ENCODE results near the gene ABCC4.

The ABCC4 gene

DNA sequence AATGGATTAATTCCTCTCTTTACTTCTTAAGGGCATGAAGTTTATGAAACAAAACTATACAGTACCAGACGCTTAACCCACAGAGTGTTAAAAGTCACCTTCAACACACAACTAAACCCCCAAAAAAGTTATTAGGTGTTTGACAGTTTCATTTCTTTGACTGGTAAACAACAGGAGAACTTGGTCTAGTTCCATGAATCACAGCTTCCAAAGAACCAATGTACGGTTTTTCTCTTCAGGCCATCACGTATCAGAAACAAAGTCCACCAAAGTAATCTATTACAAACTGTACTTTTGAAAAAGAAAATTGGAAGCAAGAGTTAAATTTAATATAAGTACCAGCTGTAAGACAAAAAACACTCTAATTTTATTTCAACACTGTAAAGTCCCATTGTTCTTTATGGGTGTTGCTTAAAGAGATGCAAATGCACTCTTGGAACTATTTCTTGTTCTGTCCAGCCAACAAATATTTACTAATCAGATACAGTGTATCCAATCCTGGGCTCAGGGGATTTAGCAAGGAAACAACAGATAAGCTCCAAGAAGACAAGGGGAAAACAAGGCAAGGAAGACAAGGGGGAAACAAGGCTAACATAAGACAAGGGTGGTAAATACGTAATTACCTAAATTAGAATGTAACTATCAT lies 149.2 kb downstream of the ABCC4 start:
- no peak for DNase-seq (ENCODE audit: low read depth)
- H3K9me3 ChIP-seq (ENCODE audit: control insufficient read depth, low read length), result no peaks in the 10 kb centered on the region

DNA sequence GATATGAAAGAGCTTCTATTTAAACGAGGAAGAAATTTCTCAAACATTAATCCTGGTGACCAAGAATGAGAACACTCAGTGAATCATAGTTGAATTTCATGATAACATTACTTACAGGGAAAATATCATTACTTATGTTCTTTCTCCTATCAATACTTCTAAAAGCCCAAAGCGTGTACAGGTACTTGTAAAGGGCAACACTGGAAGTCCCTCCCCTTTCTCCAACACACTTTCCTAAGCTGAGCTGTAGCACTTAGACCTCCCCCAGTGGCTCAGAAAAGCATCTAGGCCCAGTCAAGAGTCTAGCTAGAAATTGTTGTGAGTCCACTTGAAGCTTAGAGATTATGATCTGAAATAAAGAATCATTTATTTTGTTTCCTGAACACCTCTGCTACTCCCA lies 150.7 kb downstream of the ABCC4 start:
- H3K4me1 ChIP-seq (ENCODE audit: control insufficient read depth, insufficient read depth, low read length), result peaks cover 19% of the 10 kb centered on the region
- DNase-seq (ENCODE audit: low read depth), result no peak
- H3K9ac ChIP-seq (ENCODE audit: low read length), result no peak overlapping the region
- no peaks in the 10 kb centered on the region for H3K27me3 ChIP-seq (replicated peaks; ENCODE audit: control insufficient read depth, insufficient read depth, low read length)
- no peaks in the 10 kb centered on the region for H3K36me3 ChIP-seq (ENCODE audit: control insufficient read depth, insufficient read depth, low read length, severe bottlenecking)
- H3K9me3 ChIP-seq (ENCODE audit: control insufficient read depth, low read length), result no peaks in the 10 kb centered on the region
- H3K4me3 ChIP-seq (ENCODE audit: low read length), result no peak overlapping the region

More for the DNA sequence above, 149.2 kb downstream of the ABCC4 start:
- no peaks in the 10 kb centered on the region for H3K36me3 ChIP-seq (ENCODE audit: control insufficient read depth, insufficient read depth, low read length, severe bottlenecking)
- H3K4me1 ChIP-seq (ENCODE audit: control insufficient read depth, insufficient read depth, low read length), result peaks cover 15% of the 10 kb centered on the region
- H3K4me3 ChIP-seq (ENCODE audit: low read length), result no peak overlapping the region
- no peaks in the 10 kb centered on the region for H3K27me3 ChIP-seq (replicated peaks; ENCODE audit: control insufficient read depth, insufficient read depth, low read length)
- no peak overlapping the region for H3K9ac ChIP-seq (ENCODE audit: low read length)

DNA sequence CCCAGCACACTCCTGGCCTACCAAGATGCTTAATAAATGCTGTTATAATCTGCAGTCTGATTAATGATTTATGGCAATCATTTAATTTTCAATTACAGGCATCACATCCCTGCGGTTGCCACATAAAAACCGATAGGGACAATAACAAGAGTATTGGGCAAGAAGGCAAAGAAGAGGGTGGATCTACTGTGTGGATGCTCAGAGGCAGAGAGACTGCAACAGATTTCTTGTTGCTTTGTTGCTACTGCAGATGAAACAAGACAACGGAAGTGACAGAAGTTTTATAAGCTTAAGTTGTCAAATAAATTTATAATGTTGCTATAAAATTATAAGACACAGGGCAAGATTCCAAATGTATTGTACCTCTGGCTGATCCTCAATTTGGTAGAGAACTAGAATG lies 154.8 kb downstream of the ABCC4 start:
- DNase-seq (ENCODE audit: low read depth), result no peak
- H3K27me3 ChIP-seq (replicated peaks; ENCODE audit: control insufficient read depth, insufficient read depth, low read length), result no peaks in the 10 kb centered on the region
- no peak overlapping the region for H3K4me3 ChIP-seq (ENCODE audit: low read length)

DNA sequence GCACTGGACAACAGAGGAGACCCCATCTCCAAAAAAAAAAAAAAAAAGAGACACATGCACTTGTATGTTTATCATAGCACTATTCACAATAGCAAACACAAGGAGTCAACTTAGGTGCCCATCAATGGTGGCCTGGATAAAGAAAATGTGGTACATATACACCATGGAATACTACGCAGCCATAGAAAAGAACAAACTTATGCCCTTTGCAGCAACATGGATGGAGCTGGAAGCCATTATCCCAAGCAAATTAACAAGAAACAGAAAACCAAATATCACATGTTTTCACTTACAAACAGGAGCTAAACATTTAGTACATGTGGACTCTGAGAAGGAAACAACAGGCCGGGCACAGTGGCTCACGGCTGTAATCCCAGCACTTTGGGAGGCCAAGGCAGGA lies 155.7 kb downstream of the ABCC4 start:
- Histone ChIP-seq H3K9ac (ENCODE audit: low read length) (no peak overlapping the region), H3K4me1 (ENCODE audit: control insufficient read depth, insufficient read depth, low read length) (peaks cover 10% of the 10 kb centered on the region), H3K27me3 (replicated peaks; ENCODE audit: control insufficient read depth, insufficient read depth, low read length) (no peaks in the 10 kb centered on the region), H3K36me3 (ENCODE audit: control insufficient read depth, insufficient read depth, low read length, severe bottlenecking) (no peaks in the 10 kb centered on the region), H3K9me3 (ENCODE audit: control insufficient read depth, low read length) (no peaks in the 10 kb centered on the region), H3K4me3 (ENCODE audit: low read length) (no peak overlapping the region)
- DNase-seq (ENCODE audit: low read depth), result no peak

More for the DNA sequence above, 154.8 kb downstream of the ABCC4 start:
- Histone ChIP-seq H3K36me3 (ENCODE audit: control insufficient read depth, insufficient read depth, low read length, severe bottlenecking) (no peaks in the 10 kb centered on the region), H3K9ac (ENCODE audit: low read length) (no peak overlapping the region), H3K4me1 (ENCODE audit: control insufficient read depth, insufficient read depth, low read length) (peaks cover 10% of the 10 kb centered on the region), H3K9me3 (ENCODE audit: control insufficient read depth, low read length) (no peaks in the 10 kb centered on the region)

DNA sequence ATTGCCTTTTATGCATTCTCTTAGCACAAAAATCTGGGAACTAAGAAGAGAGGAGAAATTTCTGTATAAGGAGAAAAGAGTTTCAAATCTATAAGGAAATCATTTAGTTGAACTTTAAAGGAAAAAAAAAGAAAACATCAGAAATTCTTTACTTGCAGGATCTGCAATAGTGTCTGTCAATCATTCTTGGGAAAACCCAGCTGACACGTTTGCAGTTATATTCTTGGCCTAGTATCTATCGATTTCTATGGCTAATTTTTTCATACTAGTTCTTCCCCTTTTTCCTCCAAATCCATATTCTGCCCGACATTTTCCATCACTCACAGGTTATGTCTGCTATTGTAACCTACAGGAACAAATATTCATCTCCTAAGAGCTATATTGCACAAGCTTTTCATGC lies 160.7 kb downstream of the ABCC4 start:
- Histone ChIP-seq H3K27me3 (replicated peaks; ENCODE audit: control insufficient read depth, insufficient read depth, low read length) (no peaks in the 10 kb centered on the region), H3K9ac (ENCODE audit: low read length) (no peak overlapping the region), H3K4me1 (ENCODE audit: control insufficient read depth, insufficient read depth, low read length) (no peaks in the 10 kb centered on the region), H3K36me3 (ENCODE audit: control insufficient read depth, insufficient read depth, low read length, severe bottlenecking) (no peaks in the 10 kb centered on the region), H3K9me3 (ENCODE audit: control insufficient read depth, low read length) (no peaks in the 10 kb centered on the region), H3K4me3 (ENCODE audit: low read length) (no peak overlapping the region)
- DNase-seq (ENCODE audit: low read depth), result no peak

DNA sequence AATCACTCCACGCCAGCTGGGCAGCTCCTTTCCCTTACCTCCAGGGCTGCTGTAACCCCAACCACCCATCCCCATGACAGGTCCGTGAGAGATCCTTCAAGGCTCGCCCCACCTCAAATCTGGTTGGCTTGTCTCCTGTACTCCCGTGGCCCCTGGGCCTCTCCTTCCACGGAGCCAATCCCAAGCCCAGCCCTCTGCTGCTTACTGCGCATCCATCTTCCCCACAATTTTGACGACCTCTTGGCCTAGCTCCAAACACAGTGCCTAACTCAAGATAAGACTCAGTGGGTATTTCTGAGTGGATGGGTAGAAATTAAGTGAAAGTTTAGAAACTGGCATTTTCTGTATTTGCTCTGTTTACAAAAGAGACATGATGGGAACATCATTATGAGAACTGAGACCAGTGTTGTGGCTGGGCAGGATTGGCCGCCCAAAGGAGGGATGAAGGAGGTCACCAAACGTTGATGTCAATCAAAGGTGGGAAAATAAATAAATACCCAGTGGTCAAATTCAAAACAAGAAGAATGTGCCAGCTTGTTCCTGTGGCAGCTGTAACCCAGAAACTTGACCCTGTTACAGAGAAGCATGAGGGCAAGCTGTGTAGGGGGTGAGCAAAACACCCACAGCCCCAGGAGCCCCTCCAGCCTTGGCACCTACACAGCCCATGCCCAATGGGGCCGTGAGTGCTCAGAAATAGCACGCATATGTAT lies 162.2 kb downstream of the ABCC4 start:
- no peaks in the 10 kb centered on the region for H3K9me3 ChIP-seq (ENCODE audit: control insufficient read depth, low read length)
- H3K36me3 ChIP-seq (ENCODE audit: control insufficient read depth, insufficient read depth, low read length, severe bottlenecking), result no peaks in the 10 kb centered on the region
- H3K4me1 ChIP-seq (ENCODE audit: control insufficient read depth, insufficient read depth, low read length), result no peaks in the 10 kb centered on the region
- H3K9ac ChIP-seq (ENCODE audit: low read length), result no peak overlapping the region
- H3K4me3 ChIP-seq (ENCODE audit: low read length), result no peak overlapping the region
- no peak for DNase-seq (ENCODE audit: low read depth)
- H3K27me3 ChIP-seq (replicated peaks; ENCODE audit: control insufficient read depth, insufficient read depth, low read length), result no peaks in the 10 kb centered on the region

DNA sequence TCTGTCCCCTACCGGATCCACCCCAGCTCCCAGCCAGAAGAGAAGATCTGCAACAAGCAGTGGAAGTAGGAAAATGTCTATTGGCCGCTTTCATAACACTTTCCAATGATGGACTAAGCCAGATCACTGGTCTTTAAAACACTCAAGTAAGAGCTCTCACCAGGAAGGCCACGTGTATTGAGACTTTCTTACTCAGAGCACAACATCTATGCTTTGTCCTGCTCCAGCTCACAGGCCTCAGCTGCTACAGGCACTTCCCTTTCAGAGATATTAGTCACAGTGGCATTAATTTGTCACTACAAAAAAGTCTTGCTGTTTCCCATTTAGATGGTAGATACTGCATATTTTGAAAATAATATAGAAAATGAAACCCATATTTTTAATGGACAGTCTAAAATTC lies 164.2 kb downstream of the ABCC4 start:
- Histone ChIP-seq H3K4me3 (ENCODE audit: low read length) (no peak overlapping the region), H3K9ac (ENCODE audit: low read length) (no peak overlapping the region), H3K27me3 (replicated peaks; ENCODE audit: control insufficient read depth, insufficient read depth, low read length) (no peaks in the 10 kb centered on the region), H3K9me3 (ENCODE audit: control insufficient read depth, low read length) (no peaks in the 10 kb centered on the region), H3K36me3 (ENCODE audit: control insufficient read depth, insufficient read depth, low read length, severe bottlenecking) (no peaks in the 10 kb centered on the region), H3K4me1 (ENCODE audit: control insufficient read depth, insufficient read depth, low read length) (no peaks in the 10 kb centered on the region)
- DNase-seq (ENCODE audit: low read depth), result no peak

DNA sequence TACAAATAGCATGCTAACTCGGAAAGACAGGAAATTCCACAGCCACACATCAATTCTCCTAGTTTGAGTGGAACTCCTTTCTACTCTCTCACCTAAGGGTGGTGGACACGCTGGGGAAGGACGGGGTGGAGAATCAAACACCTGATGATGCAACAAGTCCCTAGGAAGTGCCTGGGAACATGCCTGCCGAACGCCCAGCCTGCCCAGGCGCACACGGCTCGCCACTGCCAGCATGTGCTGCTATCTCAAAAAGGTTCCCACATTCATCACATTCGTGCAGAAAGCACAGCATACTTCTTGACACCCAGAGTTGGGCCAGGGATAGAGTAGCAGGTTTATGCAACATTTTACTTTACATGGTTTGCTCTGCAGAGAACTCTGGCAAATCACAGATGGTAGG lies 164.6 kb downstream of the ABCC4 start:
- Histone ChIP-seq H3K9me3 (ENCODE audit: control insufficient read depth, low read length) (no peaks in the 10 kb centered on the region), H3K36me3 (ENCODE audit: control insufficient read depth, insufficient read depth, low read length, severe bottlenecking) (no peaks in the 10 kb centered on the region), H3K27me3 (replicated peaks; ENCODE audit: control insufficient read depth, insufficient read depth, low read length) (no peaks in the 10 kb centered on the region), H3K4me3 (ENCODE audit: low read length) (no peak overlapping the region), H3K4me1 (ENCODE audit: control insufficient read depth, insufficient read depth, low read length) (no peaks in the 10 kb centered on the region), H3K9ac (ENCODE audit: low read length) (no peak overlapping the region)
- DNase-seq (ENCODE audit: low read depth), result no peak

DNA sequence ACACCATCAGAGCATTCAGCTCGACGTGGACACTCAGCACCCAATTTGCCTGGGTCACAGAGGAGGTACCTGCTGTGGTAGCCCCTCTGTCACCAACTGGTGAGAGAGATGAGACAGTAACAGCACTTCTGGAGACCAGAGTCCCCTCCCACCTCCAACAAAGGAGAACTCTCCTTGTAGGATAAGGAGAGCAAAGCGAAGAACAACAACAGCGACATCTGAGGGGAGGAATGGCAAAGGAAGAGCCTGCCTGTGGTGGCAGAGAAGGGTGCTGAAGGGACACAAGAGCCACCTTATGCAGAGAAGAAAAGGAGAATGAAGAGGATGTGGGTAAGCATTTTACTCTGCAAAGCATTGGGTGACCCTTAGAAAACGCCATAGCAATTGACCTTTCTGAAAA lies 167.8 kb downstream of the ABCC4 start:
- no peak overlapping the region for H3K4me3 ChIP-seq (ENCODE audit: low read length)
- no peaks in the 10 kb centered on the region for H3K36me3 ChIP-seq (ENCODE audit: control insufficient read depth, insufficient read depth, low read length, severe bottlenecking)
- no peak overlapping the region for H3K9ac ChIP-seq (ENCODE audit: low read length)
- DNase-seq (ENCODE audit: low read depth), result no peak
- no peaks in the 10 kb centered on the region for H3K9me3 ChIP-seq (ENCODE audit: control insufficient read depth, low read length)
- no peaks in the 10 kb centered on the region for H3K27me3 ChIP-seq (replicated peaks; ENCODE audit: control insufficient read depth, insufficient read depth, low read length)
- no peaks in the 10 kb centered on the region for H3K4me1 ChIP-seq (ENCODE audit: control insufficient read depth, insufficient read depth, low read length)

DNA sequence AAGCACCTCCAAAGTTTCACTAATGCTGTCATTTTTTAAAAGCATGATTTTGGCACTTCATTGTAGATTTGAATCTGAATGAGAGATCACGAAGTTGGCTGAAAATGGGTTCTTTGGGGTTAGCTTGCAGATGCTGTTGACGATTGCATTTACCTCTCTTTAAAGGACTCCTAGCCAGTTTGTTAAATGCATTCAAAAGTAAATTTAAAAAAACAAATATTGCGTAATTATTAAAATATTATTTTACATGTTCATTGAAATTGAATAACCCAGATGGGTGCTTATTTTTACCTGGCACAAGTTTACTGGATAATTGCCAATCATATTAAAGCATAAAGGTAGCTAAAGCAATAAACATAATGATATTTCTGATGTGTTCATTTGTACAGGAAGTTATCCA lies 172.2 kb downstream of the ABCC4 start:
- Histone ChIP-seq H3K36me3 (ENCODE audit: control insufficient read depth, insufficient read depth, low read length, severe bottlenecking) (no peaks in the 10 kb centered on the region), H3K27me3 (replicated peaks; ENCODE audit: control insufficient read depth, insufficient read depth, low read length) (no peaks in the 10 kb centered on the region), H3K4me1 (ENCODE audit: control insufficient read depth, insufficient read depth, low read length) (no peaks in the 10 kb centered on the region), H3K4me3 (ENCODE audit: low read length) (no peak overlapping the region), H3K9me3 (ENCODE audit: control insufficient read depth, low read length) (no peaks in the 10 kb centered on the region), H3K9ac (ENCODE audit: low read length) (no peak overlapping the region)
- DNase-seq (ENCODE audit: low read depth), result no peak

DNA sequence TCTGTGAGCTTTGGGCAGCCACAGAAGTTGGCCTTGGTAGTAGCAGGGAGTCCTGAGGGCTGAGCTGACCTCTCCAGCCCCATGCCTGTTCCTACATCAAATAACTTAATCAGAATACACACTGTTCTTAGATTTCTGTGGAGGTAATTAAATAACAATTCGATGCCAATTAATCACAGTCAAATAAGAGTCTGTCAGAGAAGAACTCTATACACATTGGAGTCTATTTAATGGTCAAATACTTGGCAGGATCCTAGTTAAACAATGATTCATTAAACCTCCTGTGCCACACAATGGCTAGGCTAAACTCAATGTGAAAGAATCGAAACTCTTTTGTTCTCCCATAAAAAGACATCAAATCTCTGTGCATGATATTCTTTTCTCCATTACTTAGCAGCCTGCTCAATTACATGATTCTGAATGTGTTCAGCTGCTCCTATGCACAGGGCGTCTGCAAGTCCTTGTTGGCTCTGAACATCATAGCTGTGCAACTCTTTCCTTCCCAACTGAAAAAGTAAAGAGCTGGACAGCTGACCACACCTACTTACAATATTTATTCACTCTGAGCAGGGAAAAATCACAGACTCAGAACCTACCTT lies 173.1 kb downstream of the ABCC4 start:
- H3K9ac ChIP-seq (ENCODE audit: low read length), result no peak overlapping the region
- no peak for DNase-seq (ENCODE audit: low read depth)
- no peaks in the 10 kb centered on the region for H3K9me3 ChIP-seq (ENCODE audit: control insufficient read depth, low read length)
- no peak overlapping the region for H3K4me3 ChIP-seq (ENCODE audit: low read length)
- no peaks in the 10 kb centered on the region for H3K4me1 ChIP-seq (ENCODE audit: control insufficient read depth, insufficient read depth, low read length)
- no peaks in the 10 kb centered on the region for H3K27me3 ChIP-seq (replicated peaks; ENCODE audit: control insufficient read depth, insufficient read depth, low read length)
- H3K36me3 ChIP-seq (ENCODE audit: control insufficient read depth, insufficient read depth, low read length, severe bottlenecking), result no peaks in the 10 kb centered on the region
